ENCODE results near the gene GLYATL3.

Gene GLYATL3

GRCh38 chr6:49553384-49553783, 53.7 kb downstream of the GLYATL3 start:
- Histone ChIP-seq H3K27me3 (ENCODE audit: control insufficient read depth in 5 of 5, insufficient read depth in 4 of 5, low read length in 5 of 5) (peaks cover 2 to 17% (median 5%) of the 10 kb centered on the region in 5 donors), H3K4me1 (ENCODE audit: control insufficient read depth in 5 of 5, insufficient read depth in 5 of 5, low read length in 5 of 5) (peaks cover 0 to 32% (median 20%) of the 10 kb centered on the region in 5 donors), H3K27ac (ENCODE audit: low read depth, low read length) (peak overlapping the region; percentile 18), H3K9ac (ENCODE audit: low read length in 5 of 5) (no peak overlapping the region), H3K9me3 (ENCODE audit: control insufficient read depth in 5 of 5, low read length in 5 of 5) (no peaks in the 10 kb centered on the region), H3K4me3 (ENCODE audit: low read depth in 1 of 5, low read length in 5 of 5) (no peak overlapping the region), H3K36me3 (ENCODE audit: control insufficient read depth in 5 of 5, insufficient read depth in 5 of 5, low read length in 5 of 5) (no peaks in the 10 kb centered on the region)

GRCh38 chr6:49555951-49556350, 56.2 kb downstream of the GLYATL3 start:
- no peak overlapping the region for H3K9ac ChIP-seq (ENCODE audit: low read length in 5 of 5)
- peaks cover 0 to 8% (median 0%) of the 10 kb centered on the region in 5 donors for H3K27me3 ChIP-seq (ENCODE audit: control insufficient read depth in 5 of 5, insufficient read depth in 4 of 5, low read length in 5 of 5)
- no peak overlapping the region for H3K4me3 ChIP-seq (ENCODE audit: low read depth in 1 of 5, low read length in 5 of 5)
- no peaks in the 10 kb centered on the region for H3K9me3 ChIP-seq (ENCODE audit: control insufficient read depth in 5 of 5, low read length in 5 of 5)
- H3K4me1 ChIP-seq (ENCODE audit: control insufficient read depth in 5 of 5, insufficient read depth in 5 of 5, low read length in 5 of 5), result peaks cover 0 to 25% (median 10%) of the 10 kb centered on the region in 5 donors
- H3K36me3 ChIP-seq (ENCODE audit: control insufficient read depth in 5 of 5, insufficient read depth in 5 of 5, low read length in 5 of 5), result no peaks in the 10 kb centered on the region
- no peak overlapping the region for H3K27ac ChIP-seq (ENCODE audit: low read depth, low read length)

- H3K36me3 ChIP-seq (ENCODE audit: control insufficient read depth in 5 of 5, insufficient read depth in 5 of 5, low read length in 5 of 5), result no peaks in the 10 kb centered on the region
- no peak overlapping the region for H3K4me3 ChIP-seq (ENCODE audit: low read depth in 1 of 5, low read length in 5 of 5)
- no peak overlapping the region for H3K9ac ChIP-seq (ENCODE audit: low read length in 5 of 5)
- no peak overlapping the region for H3K27ac ChIP-seq (ENCODE audit: low read depth, low read length)
- no peaks in the 10 kb centered on the region for H3K9me3 ChIP-seq (ENCODE audit: control insufficient read depth in 5 of 5, low read length in 5 of 5)
- H3K27me3 ChIP-seq (ENCODE audit: control insufficient read depth in 5 of 5, insufficient read depth in 4 of 5, low read length in 5 of 5), result peaks cover 0 to 6% (median 0%) of the 10 kb centered on the region in 5 donors
- H3K4me1 ChIP-seq (ENCODE audit: control insufficient read depth in 5 of 5, insufficient read depth in 5 of 5, low read length in 5 of 5), result peaks cover 0 to 20% (median 5%) of the 10 kb centered on the region in 5 donors
Observed at GRCh38 chr6:49556429-49556837, 56.7 kb downstream of the GLYATL3 start.

GRCh38 chr6:49557177-49557576, 57.5 kb downstream of the GLYATL3 start:
- H3K27ac ChIP-seq (ENCODE audit: low read depth, low read length), result no peak overlapping the region
- no peaks in the 10 kb centered on the region for H3K36me3 ChIP-seq (ENCODE audit: control insufficient read depth in 5 of 5, insufficient read depth in 5 of 5, low read length in 5 of 5)
- peaks cover 0 to 15% (median 0%) of the 10 kb centered on the region in 5 donors for H3K4me1 ChIP-seq (ENCODE audit: control insufficient read depth in 5 of 5, insufficient read depth in 5 of 5, low read length in 5 of 5)
- H3K4me3 ChIP-seq (ENCODE audit: low read depth in 1 of 5, low read length in 5 of 5), result no peak overlapping the region
- peaks cover 0 to 6% (median 0%) of the 10 kb centered on the region in 5 donors for H3K27me3 ChIP-seq (ENCODE audit: control insufficient read depth in 5 of 5, insufficient read depth in 4 of 5, low read length in 5 of 5)
- H3K9ac ChIP-seq (ENCODE audit: low read length in 5 of 5), result no peak overlapping the region
- no peaks in the 10 kb centered on the region for H3K9me3 ChIP-seq (ENCODE audit: control insufficient read depth in 5 of 5, low read length in 5 of 5)

- Histone ChIP-seq H3K9me3 (ENCODE audit: control insufficient read depth in 5 of 5, low read length in 5 of 5) (no peaks in the 10 kb centered on the region), H3K27ac (ENCODE audit: low read depth, low read length) (no peak overlapping the region), H3K4me3 (ENCODE audit: low read depth in 1 of 5, low read length in 5 of 5) (no peak overlapping the region), H3K36me3 (ENCODE audit: control insufficient read depth in 5 of 5, insufficient read depth in 5 of 5, low read length in 5 of 5) (no peaks in the 10 kb centered on the region), H3K4me1 (ENCODE audit: control insufficient read depth in 5 of 5, insufficient read depth in 5 of 5, low read length in 5 of 5) (peaks cover 0 to 10% (median 0%) of the 10 kb centered on the region in 5 donors), H3K9ac (ENCODE audit: low read length in 5 of 5) (no peak overlapping the region), H3K27me3 (ENCODE audit: control insufficient read depth in 5 of 5, insufficient read depth in 4 of 5, low read length in 5 of 5) (peaks cover 0 to 3% (median 0%) of the 10 kb centered on the region in 5 donors)
Observed at GRCh38 chr6:49558238-49558637, 58.5 kb downstream of the GLYATL3 start.

- peaks cover 0 to 6% (median 0%) of the 10 kb centered on the region in 5 donors for H3K9me3 ChIP-seq (ENCODE audit: control insufficient read depth in 5 of 5, low read length in 5 of 5)
- H3K9ac ChIP-seq (ENCODE audit: low read length in 5 of 5), result no peak overlapping the region
- peaks cover 0 to 4% (median 0%) of the 10 kb centered on the region in 5 donors for H3K27me3 ChIP-seq (ENCODE audit: control insufficient read depth in 5 of 5, insufficient read depth in 4 of 5, low read length in 5 of 5)
- no peak overlapping the region for H3K27ac ChIP-seq (ENCODE audit: low read depth, low read length)
- H3K36me3 ChIP-seq (ENCODE audit: control insufficient read depth in 5 of 5, insufficient read depth in 5 of 5, low read length in 5 of 5), result no peaks in the 10 kb centered on the region
- peaks cover 0 to 11% (median 0%) of the 10 kb centered on the region in 5 donors for H3K4me1 ChIP-seq (ENCODE audit: control insufficient read depth in 5 of 5, insufficient read depth in 5 of 5, low read length in 5 of 5)
- no peak overlapping the region for H3K4me3 ChIP-seq (ENCODE audit: low read depth in 1 of 5, low read length in 5 of 5)
Observed at GRCh38 chr6:49563006-49563886, 63.5 kb downstream of the GLYATL3 start.

- H3K27me3 ChIP-seq (ENCODE audit: control insufficient read depth in 5 of 5, insufficient read depth in 4 of 5, low read length in 5 of 5), result peaks cover 0 to 4% (median 0%) of the 10 kb centered on the region in 5 donors
- H3K4me3 ChIP-seq (ENCODE audit: low read depth in 1 of 5, low read length in 5 of 5), result no peak overlapping the region
- peaks cover 0 to 11% (median 2%) of the 10 kb centered on the region in 5 donors for H3K4me1 ChIP-seq (ENCODE audit: control insufficient read depth in 5 of 5, insufficient read depth in 5 of 5, low read length in 5 of 5)
- peaks cover 0 to 6% (median 0%) of the 10 kb centered on the region in 5 donors for H3K9me3 ChIP-seq (ENCODE audit: control insufficient read depth in 5 of 5, low read length in 5 of 5)
- no peak overlapping the region for H3K27ac ChIP-seq (ENCODE audit: low read depth, low read length)
- no peak overlapping the region for H3K9ac ChIP-seq (ENCODE audit: low read length in 5 of 5)
- no peaks in the 10 kb centered on the region for H3K36me3 ChIP-seq (ENCODE audit: control insufficient read depth in 5 of 5, insufficient read depth in 5 of 5, low read length in 5 of 5)
Observed at GRCh38 chr6:49564552-49564951, 64.8 kb downstream of the GLYATL3 start.

GRCh38 chr6:49565261-49565660, 65.5 kb downstream of the GLYATL3 start:
- Histone ChIP-seq H3K9me3 (ENCODE audit: control insufficient read depth in 5 of 5, low read length in 5 of 5) (peaks cover 0 to 6% (median 0%) of the 10 kb centered on the region in 5 donors), H3K4me1 (ENCODE audit: control insufficient read depth in 5 of 5, insufficient read depth in 5 of 5, low read length in 5 of 5) (peaks cover 0 to 16% (median 2%) of the 10 kb centered on the region in 5 donors), H3K9ac (ENCODE audit: low read length in 5 of 5) (no peak overlapping the region), H3K36me3 (ENCODE audit: control insufficient read depth in 5 of 5, insufficient read depth in 5 of 5, low read length in 5 of 5) (no peaks in the 10 kb centered on the region), H3K27ac (ENCODE audit: low read depth, low read length) (peak overlapping the region; percentile 69), H3K27me3 (ENCODE audit: control insufficient read depth in 5 of 5, insufficient read depth in 4 of 5, low read length in 5 of 5) (peaks cover 0 to 4% (median 0%) of the 10 kb centered on the region in 5 donors), H3K4me3 (ENCODE audit: low read depth in 1 of 5, low read length in 5 of 5) (no peak overlapping the region)

- Histone ChIP-seq H3K9me3 (ENCODE audit: control insufficient read depth in 5 of 5, low read length in 5 of 5) (peaks cover 0 to 6% (median 0%) of the 10 kb centered on the region in 5 donors), H3K4me3 (ENCODE audit: low read depth in 1 of 5, low read length in 5 of 5) (peak overlapping the region in 1 of 5 donors; percentile 3), H3K9ac (ENCODE audit: low read length in 5 of 5) (peak overlapping the region in 1 of 5 donors; percentile 55), H3K27ac (ENCODE audit: low read depth, low read length) (peak overlapping the region; percentile 69), H3K36me3 (ENCODE audit: control insufficient read depth in 5 of 5, insufficient read depth in 5 of 5, low read length in 5 of 5) (no peaks in the 10 kb centered on the region), H3K4me1 (ENCODE audit: control insufficient read depth in 5 of 5, insufficient read depth in 5 of 5, low read length in 5 of 5) (peaks cover 0 to 15% (median 2%) of the 10 kb centered on the region in 5 donors), H3K27me3 (ENCODE audit: control insufficient read depth in 5 of 5, insufficient read depth in 4 of 5, low read length in 5 of 5) (peaks cover 0 to 4% (median 0%) of the 10 kb centered on the region in 5 donors)
Observed at GRCh38 chr6:49565855-49566254, 66.1 kb downstream of the GLYATL3 start.

GRCh38 chr6:49570474-49571079, 70.9 kb downstream of the GLYATL3 start:
- Histone ChIP-seq H3K36me3 (ENCODE audit: control insufficient read depth in 5 of 5, insufficient read depth in 5 of 5, low read length in 5 of 5) (no peaks in the 10 kb centered on the region), H3K4me1 (ENCODE audit: control insufficient read depth in 5 of 5, insufficient read depth in 5 of 5, low read length in 5 of 5) (peaks cover 0 to 15% (median 2%) of the 10 kb centered on the region in 5 donors), H3K27me3 (ENCODE audit: control insufficient read depth in 5 of 5, insufficient read depth in 4 of 5, low read length in 5 of 5) (no peaks in the 10 kb centered on the region), H3K9ac (ENCODE audit: low read length in 5 of 5) (peak overlapping the region in 1 of 5 donors; percentile 20), H3K4me3 (ENCODE audit: low read depth in 1 of 5, low read length in 5 of 5) (no peak overlapping the region), H3K9me3 (ENCODE audit: control insufficient read depth in 5 of 5, low read length in 5 of 5) (no peaks in the 10 kb centered on the region), H3K27ac (ENCODE audit: low read depth, low read length) (peak overlapping the region; percentile 19)

Measured in subcutaneous abdominal adipose tissue (tissue), 5 donors.